Neural cell (in vitro differentiated cells): ENCODE data around the gene KLC3.

ENCODE experiments used
- CTCF ChIP-seq: fragments of 450-650 bp; IDR thresholded peaks from 2 replicates; pipeline ENCODE4 v1.5.1; 2014; ENCODE audit warnings: antibody characterized with exemption, mild to moderate bottlenecking, moderate library complexity; ENCODE audit not compliant: poor library complexity, severe bottlenecking
- EP300 ChIP-seq: fragments of 450-650 bp; conservative IDR thresholded peaks from 2 replicates; pipeline ENCODE4 v1.6.1; 2014; ENCODE audit warnings: antibody characterized with exemption, mild to moderate bottlenecking, moderate library complexity; ENCODE audit not compliant: poor library complexity, severe bottlenecking
- EZH2 ChIP-seq: fragments of 200-600, 300-800 bp; shearing (Covaris generic), sonication (generic); IDR thresholded peaks from 2 replicates; pipeline ENCODE4 v1.6.1; 2014; ENCODE audit warnings: antibody characterized with exemption, low read length, borderline replicate concordance, mild to moderate bottlenecking; ENCODE audit not compliant: insufficient read depth, poor library complexity, severe bottlenecking
- MXI1 ChIP-seq: fragments of 450-650 bp; conservative IDR thresholded peaks from 2 replicates; pipeline ENCODE4 v1.6.1; 2014; ENCODE audit warnings: antibody characterized with exemption, mild to moderate bottlenecking; ENCODE audit not compliant: poor library complexity, severe bottlenecking
- POLR2AphosphoS5 ChIP-seq: IDR thresholded peaks from 2 replicates; pipeline ENCODE4 v1.6.1; 2012
- REST ChIP-seq: IDR thresholded peaks from 2 replicates; pipeline ENCODE4 v1.6.1; 2012; ENCODE audit warnings: borderline replicate concordance
- SMC3 ChIP-seq: fragments of 450-650 bp; conservative IDR thresholded peaks from 2 replicates; pipeline ENCODE4 v1.6.1; 2014; ENCODE audit warnings: antibody characterized with exemption, mild to moderate bottlenecking, moderate library complexity; ENCODE audit not compliant: poor library complexity

GRCh38 chr19:45311621-45312020 lies 28.9 kb upstream of the KLC3 start:
- TF ChIP-seq EP300 (no peak), SMC3 (no peak), CTCF (no peak), EZH2 (no peak), REST (no peak), POLR2AphosphoS5 (no peak), MXI1 (no peak)
